Right lobe of liver (tissue), 4 donors: ENCODE measurements around the gene ATP5F1A.

Source experiments
- CTCF ChIP-seq, 4 donors: fragments of 200-600 bp in 3 of 4; fragments of 450-650 bp in 1 of 4; IDR thresholded peaks; one replicate each; pipeline versions ENCODE4 v1.5.1 to v1.8.0; 2016 to 2022; ENCODE audit warnings: antibody characterized with exemption in 4 of 4, mild to moderate bottlenecking in 2 of 4
- POLR2A ChIP-seq: fragments of 450-650 bp; IDR thresholded peaks from one replicate; pipeline ENCODE4 v1.6.1; 2017; ENCODE audit warnings: antibody characterized with exemption, mild to moderate bottlenecking
- donor health status: DM: no; HTN: no; CAD: no.
- donor health status: DM: no; HTN: no; CAD: no.
- donor health status: DM: no; HTN: yes; CAD: no.

- TF ChIP-seq CTCF (IDR thresholded peaks at IDR 0.05), result no peak
- peak; percentile 33 for TF ChIP-seq POLR2A
These were observed 46.2 kb downstream of the ATP5F1A start for GRCh38 chr18:46051731-46052461.
